GM19025 (cell line): ENCODE data around the gene MEIS2.

Experiments used
- ATAC-seq: cut with Tn5 transposase; IDR thresholded peaks from one replicate; pipeline ENCODE4 v1.9.1; 2021; ENCODE audit warnings: mild to moderate bottlenecking, low read depth, moderate library complexity; ENCODE audit not compliant: unreplicated experiment

The MEIS2 gene

GRCh38 chr15:37115538-37115937, 15.2 kb upstream of the MEIS2 start:
- ATAC-seq = no peak

- no peak for ATAC-seq
These were observed 12.8 kb upstream of the MEIS2 start for GRCh38 chr15:37112971-37113670.

GRCh38 chr15:37112171-37112570, 11.8 kb upstream of the MEIS2 start:
- ATAC-seq = no peak

GRCh38 chr15:37111427-37111717, 11.0 kb upstream of the MEIS2 start:
- no peak for ATAC-seq

GRCh38 chr15:37109872-37110572, 9.7 kb upstream of the MEIS2 start:
- ATAC-seq = no peak

GRCh38 chr15:37109168-37109871, 9.0 kb upstream of the MEIS2 start:
- no peak for ATAC-seq

- ATAC-seq = no peak
These were observed 8.2 kb upstream of the MEIS2 start for GRCh38 chr15:37108381-37109167.

- ATAC-seq = no peak
These were observed 7.5 kb upstream of the MEIS2 start for GRCh38 chr15:37107744-37108380.

- no peak for ATAC-seq
These were observed 6.9 kb upstream of the MEIS2 start for GRCh38 chr15:37107071-37107743.

- no peak for ATAC-seq
These were observed 6.2 kb upstream of the MEIS2 start for GRCh38 chr15:37106490-37107001.

GRCh38 chr15:37105889-37106288, 5.5 kb upstream of the MEIS2 start:
- no peak for ATAC-seq

GRCh38 chr15:37105029-37105428, 4.7 kb upstream of the MEIS2 start:
- no peak for ATAC-seq

GRCh38 chr15:37104424-37104981, 4.2 kb upstream of the MEIS2 start:
- no peak for ATAC-seq

GRCh38 chr15:37103475-37104423, 3.4 kb upstream of the MEIS2 start:
- no peak for ATAC-seq

- ATAC-seq = no peak
These were observed 2.8 kb upstream of the MEIS2 start for GRCh38 chr15:37103163-37103435.

GRCh38 chr15:37102305-37103162, 2.2 kb upstream of the MEIS2 start:
- ATAC-seq = no peak

- peak; percentile 1 for ATAC-seq
These were observed 1.6 kb upstream of the MEIS2 start for GRCh38 chr15:37101980-37102304.

- peak; percentile 3 for ATAC-seq
These were observed 542 bp upstream of the MEIS2 start for GRCh38 chr15:37100966-37101215.
